GM12892 (cell line): ENCODE data around the gene FFAR2.

Experiments
- POLR2A ChIP-seq: IDR thresholded peaks from 2 replicates; pipeline ENCODE4 v1.6.1; 2011; ENCODE audit warnings: low read depth, low read length, control low read depth
- POLR2AphosphoS5 ChIP-seq: IDR thresholded peaks from 2 replicates; pipeline ENCODE4 v1.6.1; 2011; ENCODE audit warnings: low read depth, low read length, control low read depth
- TAF1 ChIP-seq: IDR thresholded peaks from 2 replicates; pipeline ENCODE4 v1.6.1; 2011; ENCODE audit warnings: low read depth, mild to moderate bottlenecking, control low read depth, low read length, borderline replicate concordance

DNA sequence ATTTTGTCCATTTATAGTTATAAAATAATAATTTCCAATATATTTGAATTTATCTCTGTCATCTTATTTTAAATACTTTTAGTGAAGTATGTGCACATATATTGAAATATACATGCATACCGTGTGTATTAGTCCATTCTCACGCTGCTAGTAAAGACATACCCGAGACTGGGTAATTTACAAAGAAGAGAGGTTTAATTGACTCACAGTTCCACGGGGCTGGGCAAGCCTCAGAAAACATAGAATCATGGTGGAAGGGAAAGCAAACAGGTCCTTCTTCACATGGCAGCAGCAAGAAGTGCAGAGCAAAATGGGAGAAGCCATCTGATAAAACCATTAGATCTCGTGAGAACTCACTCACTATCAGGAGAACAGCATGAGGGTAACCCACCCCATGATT, 37.6 kb upstream of the FFAR2 start:
- TF ChIP-seq POLR2A (no peak), TAF1 (no peak), POLR2AphosphoS5 (no peak)
